ENCODE data around the gene ATP6V0D1. TPM values are rescaled to one million over a fixed set of nuclear protein-coding genes. Genes with fewer than 3 reads are reported as not detected.

The ATP6V0D1 gene
- total and polyA plus RNA-seq, 8 donors: 17.4 to 54.0 (median 32.3) TPM

DNA sequence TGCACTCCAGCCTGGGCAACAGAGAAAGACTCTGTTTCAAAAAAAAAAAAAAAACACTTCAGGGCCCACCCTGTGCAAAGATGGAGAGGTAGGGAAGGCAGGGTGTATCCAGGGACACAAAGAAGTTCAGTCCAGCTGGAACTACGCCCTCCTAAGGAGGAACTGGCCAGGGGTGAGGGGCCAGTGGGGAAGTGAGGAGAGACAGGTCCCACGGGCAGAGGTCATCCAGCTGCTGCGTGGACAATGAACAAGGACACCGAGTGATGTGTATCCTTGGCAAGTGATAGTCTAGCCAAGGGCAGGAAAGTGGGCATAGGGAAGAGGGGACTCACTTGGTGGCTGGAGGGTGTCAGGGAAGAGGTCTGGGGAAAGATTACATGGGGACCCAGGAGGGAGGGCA lies 38.3 kb upstream of the ATP6V0D1 start:
- Histone ChIP-seq H3K4me1 (no peaks in the 10 kb centered on the region), H3K36me3 (no peaks in the 10 kb centered on the region), H3K9me3 (no peaks in the 10 kb centered on the region), H3K27me3 (no peaks in the 10 kb centered on the region), H3K4me3 (no peak overlapping the region), H3K27ac (no peak overlapping the region)
- 61 to 71% methylated on average over 4 of the region's 4 CpGs for WGBS, 2 donors
- DNase-seq: no peak
- no peak for FAIRE-seq
- no peak for ATAC-seq
- intact Hi-C loops (cut with DNase I): no loop called here
- TF ChIP-seq, protein P1, sequence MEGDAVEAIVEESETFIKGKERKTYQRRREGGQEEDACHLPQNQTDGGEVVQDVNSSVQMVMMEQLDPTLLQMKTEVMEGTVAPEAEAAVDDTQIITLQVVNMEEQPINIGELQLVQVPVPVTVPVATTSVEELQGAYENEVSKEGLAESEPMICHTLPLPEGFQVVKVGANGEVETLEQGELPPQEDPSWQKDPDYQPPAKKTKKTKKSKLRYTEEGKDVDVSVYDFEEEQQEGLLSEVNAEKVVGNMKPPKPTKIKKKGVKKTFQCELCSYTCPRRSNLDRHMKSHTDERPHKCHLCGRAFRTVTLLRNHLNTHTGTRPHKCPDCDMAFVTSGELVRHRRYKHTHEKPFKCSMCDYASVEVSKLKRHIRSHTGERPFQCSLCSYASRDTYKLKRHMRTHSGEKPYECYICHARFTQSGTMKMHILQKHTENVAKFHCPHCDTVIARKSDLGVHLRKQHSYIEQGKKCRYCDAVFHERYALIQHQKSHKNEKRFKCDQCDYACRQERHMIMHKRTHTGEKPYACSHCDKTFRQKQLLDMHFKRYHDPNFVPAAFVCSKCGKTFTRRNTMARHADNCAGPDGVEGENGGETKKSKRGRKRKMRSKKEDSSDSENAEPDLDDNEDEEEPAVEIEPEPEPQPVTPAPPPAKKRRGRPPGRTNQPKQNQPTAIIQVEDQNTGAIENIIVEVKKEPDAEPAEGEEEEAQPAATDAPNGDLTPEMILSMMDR (IDR thresholded peaks at IDR 0.05): no peak

DNA sequence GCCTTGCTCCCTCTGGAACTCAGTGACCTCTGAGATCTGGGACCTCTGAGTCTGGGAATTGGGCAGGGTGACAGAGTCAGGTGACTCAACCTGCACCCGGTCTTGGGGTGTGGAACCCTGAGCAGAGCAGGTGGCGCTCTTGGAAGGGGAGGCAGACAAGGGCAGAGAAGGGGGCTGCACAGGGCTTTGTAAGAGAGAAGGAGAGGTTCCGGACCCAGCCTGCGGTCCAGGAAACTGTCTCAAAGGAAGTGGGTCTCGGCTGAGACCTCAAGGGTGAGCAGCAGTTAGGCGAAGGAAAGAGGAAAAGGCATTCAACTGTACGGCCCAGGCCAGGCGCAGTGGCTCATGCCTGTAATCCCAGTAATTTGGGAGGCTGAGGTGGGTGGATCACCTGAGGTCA lies 37.7 kb upstream of the ATP6V0D1 start:
- TF ChIP-seq, protein P1 (IDR thresholded peaks at IDR 0.05): no peak
- intact Hi-C loops (cut with DNase I): no loop called here
- WGBS, 2 donors: 82 to 85% methylated on average over 8 of the region's 8 CpGs
- ATAC-seq: no peak
- Histone ChIP-seq H3K27me3 (no peaks in the 10 kb centered on the region), H3K4me1 (no peaks in the 10 kb centered on the region), H3K36me3 (no peaks in the 10 kb centered on the region), H3K9me3 (no peaks in the 10 kb centered on the region), H3K27ac (no peak overlapping the region), H3K4me3 (no peak overlapping the region)
- no peak for FAIRE-seq
- DNase-seq: no peak

DNA sequence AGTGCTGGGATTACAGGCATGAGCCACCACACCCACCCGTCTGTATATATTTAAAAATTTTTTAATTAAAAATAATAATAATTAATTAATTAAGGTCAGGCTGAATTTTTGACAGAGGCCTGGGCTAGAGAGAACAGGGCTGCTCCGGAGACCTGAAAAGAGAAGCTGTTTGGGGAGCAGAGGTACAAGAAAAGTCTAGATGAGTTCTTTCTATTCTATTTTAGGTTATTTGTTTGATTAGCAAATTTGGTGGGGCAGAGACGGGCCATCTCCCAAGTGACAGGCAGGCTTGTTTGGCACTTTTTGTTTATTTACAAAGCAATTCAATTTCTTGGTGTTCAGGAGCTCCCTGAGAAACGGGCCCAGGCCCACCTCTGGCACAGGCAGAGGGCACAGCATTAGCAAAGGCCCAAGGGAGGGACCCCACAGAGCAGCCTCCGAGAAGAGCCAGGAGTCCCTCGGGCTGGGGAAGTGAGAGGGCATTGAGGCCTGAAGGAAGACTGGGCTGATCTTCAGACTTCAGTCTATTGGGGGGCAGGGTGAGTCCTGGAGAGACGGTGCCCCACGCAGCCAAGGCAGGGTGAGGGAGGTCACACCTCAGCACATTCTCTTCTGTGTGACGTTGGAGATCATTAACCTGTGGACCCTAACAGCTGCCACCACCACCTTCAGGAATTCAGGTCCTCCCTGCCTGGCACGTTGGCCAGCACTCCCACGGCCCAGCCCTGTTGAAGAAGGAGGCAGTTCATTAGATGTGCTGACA lies 36.9 kb upstream of the ATP6V0D1 start:
- ATAC-seq: no peak
- TF ChIP-seq, protein P1 (IDR thresholded peaks at IDR 0.05): no peak
- Histone ChIP-seq H3K9me3 (no peaks in the 10 kb centered on the region), H3K4me1 (no peaks in the 10 kb centered on the region), H3K4me3 (no peak overlapping the region), H3K36me3 (no peaks in the 10 kb centered on the region), H3K27me3 (no peaks in the 10 kb centered on the region), H3K27ac (no peak overlapping the region)
- 59 to 64% methylated on average over 11 of the region's 11 CpGs for WGBS, 2 donors
- no peak for DNase-seq
- FAIRE-seq: no peak
- intact Hi-C loops (cut with DNase I): no loop called here

DNA sequence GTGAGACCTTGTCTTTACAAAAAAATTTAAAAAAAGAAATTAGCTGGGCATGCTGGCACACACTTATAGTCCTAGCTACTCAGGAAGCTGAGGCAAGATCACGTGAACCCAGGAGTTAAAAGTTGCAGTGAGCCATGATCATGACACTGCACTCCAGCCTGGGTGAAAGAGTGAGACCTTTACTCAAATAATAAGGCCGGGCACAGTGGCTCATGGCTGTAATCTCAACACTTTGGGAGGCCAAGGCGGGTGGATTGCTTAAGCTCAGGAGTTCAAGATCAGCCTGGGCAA lies 36.1 kb upstream of the ATP6V0D1 start:
- H3K4me3 ChIP-seq: no peak overlapping the region
- DNase-seq: no peak
- no peak for ATAC-seq
- no peaks in the 10 kb centered on the region for H3K36me3 ChIP-seq
- intact Hi-C loops (cut with DNase I): no loop called here
- H3K27ac ChIP-seq: no peak overlapping the region
- no peak for FAIRE-seq
- no peaks in the 10 kb centered on the region for H3K9me3 ChIP-seq
- no peaks in the 10 kb centered on the region for H3K4me1 ChIP-seq
- H3K27me3 ChIP-seq: no peaks in the 10 kb centered on the region
- TF ChIP-seq, protein P1 (IDR thresholded peaks at IDR 0.05): no peak
- WGBS, 2 donors: 80 to 83% methylated on average over 3 of the region's 3 CpGs

DNA sequence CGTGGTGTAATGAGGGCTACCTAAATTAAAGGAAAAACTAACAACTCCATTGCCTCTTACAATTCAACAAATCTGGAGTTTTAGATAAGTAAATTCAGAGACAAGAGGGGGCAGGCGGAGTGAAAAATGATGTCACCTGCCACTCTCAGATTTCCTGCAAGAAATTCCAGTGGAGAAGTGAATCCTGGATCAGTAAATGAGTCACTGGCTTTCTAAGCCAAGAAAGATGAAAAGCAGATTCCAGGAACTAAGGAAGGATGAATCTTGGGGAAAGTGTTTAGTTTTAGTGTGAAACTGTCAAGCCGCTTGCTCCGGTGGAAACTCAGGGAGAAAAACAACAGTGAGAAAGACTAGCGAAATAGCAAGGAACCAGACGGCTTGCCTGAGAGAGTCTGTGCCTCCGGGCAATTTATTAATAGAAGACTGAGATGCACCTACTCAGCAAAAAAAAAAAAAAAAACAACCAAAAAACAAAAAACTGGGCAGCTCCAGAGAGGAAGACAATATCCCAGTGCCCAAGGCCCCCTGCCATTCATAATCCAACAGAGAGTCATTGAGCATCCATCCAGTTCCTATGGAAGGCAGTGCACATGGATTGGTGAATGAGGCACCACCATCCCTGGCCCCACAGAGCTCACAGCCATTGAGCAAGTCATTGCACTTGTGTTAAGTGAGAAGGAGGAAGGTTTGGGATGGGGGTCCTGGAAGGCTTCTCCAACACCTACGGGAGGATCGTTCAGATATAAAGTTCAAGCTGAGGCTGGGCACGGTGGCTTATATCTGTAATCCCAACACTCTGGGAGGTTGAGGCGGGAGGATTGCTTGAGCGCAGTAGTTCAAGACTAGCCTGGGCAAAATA lies 35.6 kb upstream of the ATP6V0D1 start:
- FAIRE-seq (no peak), ATAC-seq (no peak), DNase-seq (no peak)
- intact Hi-C loops (cut with DNase I): no loop called here
- H3K4me3 ChIP-seq: no peak overlapping the region
- H3K27me3 ChIP-seq: no peaks in the 10 kb centered on the region
- TF ChIP-seq, protein P1 (IDR thresholded peaks at IDR 0.05): no peak
- 85 to 88% methylated on average over 12 of the region's 12 CpGs for WGBS, 2 donors
- no peak overlapping the region for H3K27ac ChIP-seq
- no peaks in the 10 kb centered on the region for H3K36me3 ChIP-seq
- no peaks in the 10 kb centered on the region for H3K9me3 ChIP-seq
- H3K4me1 ChIP-seq: no peaks in the 10 kb centered on the region

All from pancreas (tissue), 10 donors.